ENCODE data around the gene SHLD1.

SHLD1 gene

GRCh38 chr20:5730131-5730530, 20.1 kb upstream of the SHLD1 start:
- TF ChIP-seq, protein P1, sequence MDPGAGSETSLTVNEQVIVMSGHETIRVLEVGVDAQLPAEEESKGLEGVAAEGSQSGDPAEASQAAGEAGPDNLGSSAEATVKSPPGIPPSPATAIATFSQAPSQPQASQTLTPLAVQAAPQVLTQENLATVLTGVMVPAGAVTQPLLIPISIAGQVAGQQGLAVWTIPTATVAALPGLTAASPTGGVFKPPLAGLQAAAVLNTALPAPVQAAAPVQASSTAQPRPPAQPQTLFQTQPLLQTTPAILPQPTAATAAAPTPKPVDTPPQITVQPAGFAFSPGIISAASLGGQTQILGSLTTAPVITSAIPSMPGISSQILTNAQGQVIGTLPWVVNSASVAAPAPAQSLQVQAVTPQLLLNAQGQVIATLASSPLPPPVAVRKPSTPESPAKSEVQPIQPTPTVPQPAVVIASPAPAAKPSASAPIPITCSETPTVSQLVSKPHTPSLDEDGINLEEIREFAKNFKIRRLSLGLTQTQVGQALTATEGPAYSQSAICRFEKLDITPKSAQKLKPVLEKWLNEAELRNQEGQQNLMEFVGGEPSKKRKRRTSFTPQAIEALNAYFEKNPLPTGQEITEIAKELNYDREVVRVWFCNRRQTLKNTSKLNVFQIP (CRISPR knock-in tag; IDR thresholded peaks at IDR 0.05; ENCODE audit: borderline replicate concordance, low read depth), result no peak
- TF ChIP-seq ARNTL (CRISPR knock-in tag; IDR thresholded peaks at IDR 0.05; ENCODE audit: borderline replicate concordance, low read depth) (no peak), PPARA (CRISPR knock-in tag; IDR thresholded peaks at IDR 0.05; ENCODE audit: borderline replicate concordance) (no peak), ZFP3 (CRISPR knock-in tag; IDR thresholded peaks at IDR 0.05) (no peak), ZC3H10 (CRISPR knock-in tag; IDR thresholded peaks at IDR 0.05) (no peak), ZNF8 (CRISPR knock-in tag; IDR thresholded peaks at IDR 0.05) (no peak), ZNF565 (CRISPR knock-in tag; conservative IDR thresholded peaks at IDR 0.05; ENCODE audit: low read depth) (no peak), TOX (CRISPR knock-in tag; IDR thresholded peaks at IDR 0.05; ENCODE audit: borderline replicate concordance) (no peak), TCF4 (CRISPR knock-in tag; IDR thresholded peaks at IDR 0.05; ENCODE audit: borderline replicate concordance) (no peak), ISL1 (CRISPR knock-in tag; IDR thresholded peaks at IDR 0.05) (no peak), GLIS3 (CRISPR knock-in tag; IDR thresholded peaks at IDR 0.05) (no peak), ZNF70 (CRISPR knock-in tag; IDR thresholded peaks at IDR 0.05) (no peak), BACH2 (CRISPR knock-in tag; IDR thresholded peaks at IDR 0.05; ENCODE audit: borderline replicate concordance) (no peak), ESRRG (CRISPR knock-in tag; IDR thresholded peaks at IDR 0.05) (no peak)
- ATAC-seq, result no peak

GRCh38 chr20:5731753-5732366, 18.3 kb upstream of the SHLD1 start:
- no peak for ATAC-seq
- TF ChIP-seq TOX (CRISPR knock-in tag; IDR thresholded peaks at IDR 0.05; ENCODE audit: borderline replicate concordance), result no peak
- TF ChIP-seq, protein P2, sequence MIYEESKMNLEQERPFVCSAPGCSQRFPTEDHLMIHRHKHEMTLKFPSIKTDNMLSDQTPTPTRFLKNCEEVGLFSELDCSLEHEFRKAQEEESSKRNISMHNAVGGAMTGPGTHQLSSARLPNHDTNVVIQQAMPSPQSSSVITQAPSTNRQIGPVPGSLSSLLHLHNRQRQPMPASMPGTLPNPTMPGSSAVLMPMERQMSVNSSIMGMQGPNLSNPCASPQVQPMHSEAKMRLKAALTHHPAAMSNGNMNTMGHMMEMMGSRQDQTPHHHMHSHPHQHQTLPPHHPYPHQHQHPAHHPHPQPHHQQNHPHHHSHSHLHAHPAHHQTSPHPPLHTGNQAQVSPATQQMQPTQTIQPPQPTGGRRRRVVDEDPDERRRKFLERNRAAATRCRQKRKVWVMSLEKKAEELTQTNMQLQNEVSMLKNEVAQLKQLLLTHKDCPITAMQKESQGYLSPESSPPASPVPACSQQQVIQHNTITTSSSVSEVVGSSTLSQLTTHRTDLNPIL (CRISPR knock-in tag; IDR thresholded peaks at IDR 0.05; ENCODE audit: low read depth), result no peak

GRCh38 chr20:5734602-5735001, 15.6 kb upstream of the SHLD1 start:
- TF ChIP-seq, protein P3, sequence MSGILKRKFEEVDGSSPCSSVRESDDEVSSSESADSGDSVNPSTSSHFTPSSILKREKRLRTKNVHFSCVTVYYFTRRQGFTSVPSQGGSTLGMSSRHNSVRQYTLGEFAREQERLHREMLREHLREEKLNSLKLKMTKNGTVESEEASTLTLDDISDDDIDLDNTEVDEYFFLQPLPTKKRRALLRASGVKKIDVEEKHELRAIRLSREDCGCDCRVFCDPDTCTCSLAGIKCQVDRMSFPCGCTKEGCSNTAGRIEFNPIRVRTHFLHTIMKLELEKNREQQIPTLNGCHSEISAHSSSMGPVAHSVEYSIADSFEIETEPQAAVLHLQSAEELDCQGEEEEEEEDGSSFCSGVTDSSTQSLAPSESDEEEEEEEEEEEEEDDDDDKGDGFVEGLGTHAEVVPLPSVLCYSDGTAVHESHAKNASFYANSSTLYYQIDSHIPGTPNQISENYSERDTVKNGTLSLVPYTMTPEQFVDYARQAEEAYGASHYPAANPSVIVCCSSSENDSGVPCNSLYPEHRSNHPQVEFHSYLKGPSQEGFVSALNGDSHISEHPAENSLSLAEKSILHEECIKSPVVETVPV (CRISPR knock-in tag; IDR thresholded peaks at IDR 0.05), result no peak
- no peak for TF ChIP-seq ZC3H10 (CRISPR knock-in tag; IDR thresholded peaks at IDR 0.05)
- TF ChIP-seq ZNF70 (CRISPR knock-in tag; IDR thresholded peaks at IDR 0.05), result no peak
- ATAC-seq, result no peak

DNA sequence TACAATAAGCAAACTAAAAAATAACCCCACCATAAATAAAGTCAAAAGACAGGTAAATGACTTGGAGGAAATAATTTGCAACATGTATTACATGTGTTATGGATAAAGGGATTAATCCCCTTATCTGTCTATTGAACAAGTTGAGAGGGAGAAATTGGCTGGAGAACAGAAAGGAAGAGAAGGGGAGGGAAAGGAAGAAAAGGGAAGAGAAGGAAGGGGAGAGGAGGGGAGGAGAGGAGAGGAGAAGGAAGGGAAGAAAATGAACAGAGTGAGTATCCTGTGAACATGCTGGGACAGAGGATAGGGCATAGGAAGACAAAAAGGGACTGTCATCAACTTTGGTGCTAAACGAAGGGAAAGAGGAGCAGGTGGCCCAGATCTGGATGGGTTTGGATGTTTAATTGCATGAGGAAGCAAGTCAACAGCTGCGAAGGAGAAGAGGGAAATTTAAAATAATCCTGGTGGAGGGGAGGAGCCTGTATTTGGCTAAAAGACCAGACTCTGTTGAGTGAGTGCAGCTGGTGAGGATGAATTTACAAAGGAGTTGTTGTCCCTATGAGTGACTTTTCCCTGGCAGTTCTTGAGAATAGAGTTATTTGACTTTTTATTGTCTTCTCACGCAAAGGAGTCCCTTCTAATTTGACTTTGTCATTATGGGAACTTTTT, 14.2 kb upstream of the SHLD1 start:
- TF ChIP-seq PATZ1 (CRISPR knock-in tag; IDR thresholded peaks at IDR 0.05; ENCODE audit: borderline replicate concordance) (no peak), ARNTL (CRISPR knock-in tag; IDR thresholded peaks at IDR 0.05; ENCODE audit: borderline replicate concordance, low read depth) (no peak), BACH2 (CRISPR knock-in tag; IDR thresholded peaks at IDR 0.05; ENCODE audit: borderline replicate concordance) (no peak), ISL1 (CRISPR knock-in tag; IDR thresholded peaks at IDR 0.05) (no peak), ZNF8 (CRISPR knock-in tag; IDR thresholded peaks at IDR 0.05) (no peak), ZFP30 (CRISPR knock-in tag; IDR thresholded peaks at IDR 0.05) (no peak), TOX (CRISPR knock-in tag; IDR thresholded peaks at IDR 0.05; ENCODE audit: borderline replicate concordance) (no peak), ZNF565 (CRISPR knock-in tag; conservative IDR thresholded peaks at IDR 0.05; ENCODE audit: low read depth) (no peak), ESRRG (CRISPR knock-in tag; IDR thresholded peaks at IDR 0.05) (no peak)
- TF ChIP-seq, protein P1 (CRISPR knock-in tag; IDR thresholded peaks at IDR 0.05; ENCODE audit: borderline replicate concordance, low read depth), result no peak
- TF ChIP-seq, protein P4, sequence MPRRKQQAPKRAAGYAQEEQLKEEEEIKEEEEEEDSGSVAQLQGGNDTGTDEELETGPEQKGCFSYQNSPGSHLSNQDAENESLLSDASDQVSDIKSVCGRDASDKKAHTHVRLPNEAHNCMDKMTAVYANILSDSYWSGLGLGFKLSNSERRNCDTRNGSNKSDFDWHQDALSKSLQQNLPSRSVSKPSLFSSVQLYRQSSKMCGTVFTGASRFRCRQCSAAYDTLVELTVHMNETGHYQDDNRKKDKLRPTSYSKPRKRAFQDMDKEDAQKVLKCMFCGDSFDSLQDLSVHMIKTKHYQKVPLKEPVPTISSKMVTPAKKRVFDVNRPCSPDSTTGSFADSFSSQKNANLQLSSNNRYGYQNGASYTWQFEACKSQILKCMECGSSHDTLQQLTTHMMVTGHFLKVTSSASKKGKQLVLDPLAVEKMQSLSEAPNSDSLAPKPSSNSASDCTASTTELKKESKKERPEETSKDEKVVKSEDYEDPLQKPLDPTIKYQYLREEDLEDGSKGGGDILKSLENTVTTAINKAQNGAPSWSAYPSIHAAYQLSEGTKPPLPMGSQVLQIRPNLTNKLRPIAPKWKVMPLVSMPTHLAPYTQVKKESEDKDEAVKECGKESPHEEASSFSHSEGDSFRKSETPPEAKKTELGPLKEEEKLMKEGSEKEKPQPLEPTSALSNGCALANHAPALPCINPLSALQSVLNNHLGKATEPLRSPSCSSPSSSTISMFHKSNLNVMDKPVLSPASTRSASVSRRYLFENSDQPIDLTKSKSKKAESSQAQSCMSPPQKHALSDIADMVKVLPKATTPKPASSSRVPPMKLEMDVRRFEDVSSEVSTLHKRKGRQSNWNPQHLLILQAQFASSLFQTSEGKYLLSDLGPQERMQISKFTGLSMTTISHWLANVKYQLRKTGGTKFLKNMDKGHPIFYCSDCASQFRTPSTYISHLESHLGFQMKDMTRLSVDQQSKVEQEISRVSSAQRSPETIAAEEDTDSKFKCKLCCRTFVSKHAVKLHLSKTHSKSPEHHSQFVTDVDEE (CRISPR knock-in tag; IDR thresholded peaks at IDR 0.05), result no peak
- TF ChIP-seq, protein P2 (CRISPR knock-in tag; IDR thresholded peaks at IDR 0.05; ENCODE audit: low read depth), result no peak
- no peak for ATAC-seq
